PC-9 (cell line): ENCODE results near the gene EPHA7. TPM values are rescaled to one million over a fixed set of nuclear protein-coding genes. Genes with fewer than 3 reads are reported as not detected.

Experiments used
- BruUV-seq: library from RNA; stranded (reverse); fragments of 400-500 nt; replicated peaks from 2 replicates; lab custom pipeline; 2021; lab: Mats Ljungman, UMichigan
- CTCF ChIA-PET: fragments of 300-600 bp; sonication (Branson Sonifier 250); formaldehyde crosslinking; loops from one replicate; lab custom pipeline; 2022; ENCODE audit warnings: antibody characterized with exemption; lab: Charles Lee
- POLR2A ChIA-PET: fragments of 300-600 bp; sonication (Branson Sonifier 250); formaldehyde crosslinking; loops from one replicate; lab custom pipeline; 2022; ENCODE audit warnings: antibody characterized with exemption; ENCODE audit not compliant: unreplicated experiment; lab: Charles Lee
- DNase-seq, 2 experiments: peaks; one replicate each; pipeline versions ENCODE4 v3.0.0 to v3.0.0-alpha.2; 2015 to 2022; ENCODE audit warnings: mixed read lengths in 1 of 2
- H2AFZ ChIP-seq: fragments of 200-600 bp; sonication (generic); 2 replicates; pipeline ENCODE4 v1.8.1; 2017; ENCODE audit warnings: antibody characterized with exemption
- H3F3A ChIP-seq: fragments of 200-600 bp; sonication (generic); 2 replicates; pipeline ENCODE4 v1.8.1; 2017; ENCODE audit warnings: antibody characterized with exemption, mild to moderate bottlenecking, low read depth; ENCODE audit not compliant: insufficient read depth
- H3K27ac ChIP-seq: fragments of 200-600 bp; sonication (generic); 2 replicates; pipeline ENCODE4 v1.6.1; 2016; ENCODE audit warnings: mixed run types
- H3K27me3 ChIP-seq: fragments of 200-600 bp; sonication (generic); 2 replicates; pipeline ENCODE4 v1.6.1; 2016; ENCODE audit warnings: low read depth, mixed run types; ENCODE audit not compliant: insufficient read depth
- H3K36me3 ChIP-seq: fragments of 200-600 bp; sonication (generic); 2 replicates; pipeline ENCODE4 v1.6.1; 2016; ENCODE audit warnings: low read depth, mixed run types
- H3K4me1 ChIP-seq: fragments of 200-600 bp; sonication (generic); replicated peaks from 2 replicates; pipeline ENCODE4 v1.6.1; 2016; ENCODE audit warnings: mixed run types; ENCODE audit not compliant: insufficient read depth
- H3K4me2 ChIP-seq: fragments of 200-600 bp; sonication (generic); 2 replicates; pipeline ENCODE4 v1.6.1; 2017; ENCODE audit warnings: mixed run types
- H3K4me3 ChIP-seq: fragments of 200-600 bp; sonication (generic); 2 replicates; pipeline ENCODE4 v1.6.1; 2016; ENCODE audit warnings: mixed run types
- H3K79me2 ChIP-seq: fragments of 200-600 bp; sonication (generic); 2 replicates; pipeline ENCODE4 v1.6.1; 2017; ENCODE audit warnings: low read depth, mixed run types
- H3K9me2 ChIP-seq: fragments of 200-600 bp; sonication (generic); 2 replicates; pipeline ENCODE4 v1.8.1; 2017; ENCODE audit warnings: mild to moderate bottlenecking; ENCODE audit not compliant: insufficient read depth
- H3K9me3 ChIP-seq: fragments of 200-600 bp; sonication (generic); 2 replicates; pipeline ENCODE4 v1.8.1; 2016; ENCODE audit warnings: low read depth; ENCODE audit not compliant: insufficient read depth
- H4K20me1 ChIP-seq: fragments of 200-600 bp; sonication (generic); 2 replicates; pipeline ENCODE4 v1.8.1; 2017; ENCODE audit not compliant: insufficient read depth
- EZH2 ChIP-seq: fragments of 200-600 bp; sonication (generic); IDR thresholded peaks from 2 replicates; pipeline ENCODE4 v1.8.0; 2017; ENCODE audit warnings: antibody characterized with exemption, low read depth
- intact Hi-C: fragments of 100-400 bp; cut with micrococcal nuclease; formaldehyde crosslinking; loops from one replicate; pipeline ENCODE4 v1.10.0; 2022; ENCODE audit not compliant: unreplicated experiment
- total RNA-seq: library from RNA; stranded (reverse); gene quantifications from 2 replicates; pipeline ENCODE4 v1.2.3, GENCODE V29; 2021
- TF ChIP-seq, protein P1 (sequence below): fragments of 200-600 bp; sonication (generic); conservative IDR thresholded peaks from 2 replicates; pipeline ENCODE4 v1.6.1; 2017; ENCODE audit warnings: mixed run types, antibody characterized with exemption, mild to moderate bottlenecking, moderate library complexity

EPHA7 gene
- total RNA-seq, 1 experiment from 2014 or later: 0.57 TPM

DNA sequence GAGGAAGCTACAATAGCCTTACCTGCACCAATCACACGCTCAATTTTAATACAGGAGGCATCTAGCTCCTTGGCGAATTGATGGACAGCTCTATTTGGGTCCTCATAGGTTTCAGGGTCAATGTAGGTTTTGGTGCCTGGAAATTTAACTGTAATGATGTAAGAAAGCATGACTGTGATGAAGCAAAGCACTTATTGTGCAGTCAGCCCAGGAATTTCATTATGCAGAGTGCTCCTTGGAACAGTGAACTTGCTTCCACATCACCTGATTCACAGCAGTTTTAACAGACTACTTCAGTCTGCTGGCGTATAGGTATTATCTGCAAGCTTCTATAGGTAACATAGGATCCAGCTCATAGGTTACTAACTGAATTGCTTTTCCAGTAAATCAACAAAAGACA is 160.0 kb downstream of the EPHA7 start:
- Histone ChIP-seq H3K27me3 (no peaks in the 10 kb centered on the region), H4K20me1 (no peaks in the 10 kb centered on the region), H3K4me2 (no peak overlapping the region), H3K4me1 (no peaks in the 10 kb centered on the region), H3K79me2 (no peaks in the 10 kb centered on the region), H3K9me3 (no peaks in the 10 kb centered on the region), H3F3A (no peaks in the 10 kb centered on the region), H2AFZ (no peak overlapping the region), H3K36me3 (no peaks in the 10 kb centered on the region), H3K4me3 (no peak overlapping the region), H3K27ac (no peak overlapping the region), H3K9me2 (no peaks in the 10 kb centered on the region)
- no peak for TF ChIP-seq EZH2
- TF ChIP-seq, protein P1, sequence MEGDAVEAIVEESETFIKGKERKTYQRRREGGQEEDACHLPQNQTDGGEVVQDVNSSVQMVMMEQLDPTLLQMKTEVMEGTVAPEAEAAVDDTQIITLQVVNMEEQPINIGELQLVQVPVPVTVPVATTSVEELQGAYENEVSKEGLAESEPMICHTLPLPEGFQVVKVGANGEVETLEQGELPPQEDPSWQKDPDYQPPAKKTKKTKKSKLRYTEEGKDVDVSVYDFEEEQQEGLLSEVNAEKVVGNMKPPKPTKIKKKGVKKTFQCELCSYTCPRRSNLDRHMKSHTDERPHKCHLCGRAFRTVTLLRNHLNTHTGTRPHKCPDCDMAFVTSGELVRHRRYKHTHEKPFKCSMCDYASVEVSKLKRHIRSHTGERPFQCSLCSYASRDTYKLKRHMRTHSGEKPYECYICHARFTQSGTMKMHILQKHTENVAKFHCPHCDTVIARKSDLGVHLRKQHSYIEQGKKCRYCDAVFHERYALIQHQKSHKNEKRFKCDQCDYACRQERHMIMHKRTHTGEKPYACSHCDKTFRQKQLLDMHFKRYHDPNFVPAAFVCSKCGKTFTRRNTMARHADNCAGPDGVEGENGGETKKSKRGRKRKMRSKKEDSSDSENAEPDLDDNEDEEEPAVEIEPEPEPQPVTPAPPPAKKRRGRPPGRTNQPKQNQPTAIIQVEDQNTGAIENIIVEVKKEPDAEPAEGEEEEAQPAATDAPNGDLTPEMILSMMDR: no peak
- ChIA-PET POLR2A (no interaction called here), CTCF (no interaction called here)
- intact Hi-C loops: no loop called here
- no peak for DNase-seq
- no TSS peak for BruUV-seq

DNA sequence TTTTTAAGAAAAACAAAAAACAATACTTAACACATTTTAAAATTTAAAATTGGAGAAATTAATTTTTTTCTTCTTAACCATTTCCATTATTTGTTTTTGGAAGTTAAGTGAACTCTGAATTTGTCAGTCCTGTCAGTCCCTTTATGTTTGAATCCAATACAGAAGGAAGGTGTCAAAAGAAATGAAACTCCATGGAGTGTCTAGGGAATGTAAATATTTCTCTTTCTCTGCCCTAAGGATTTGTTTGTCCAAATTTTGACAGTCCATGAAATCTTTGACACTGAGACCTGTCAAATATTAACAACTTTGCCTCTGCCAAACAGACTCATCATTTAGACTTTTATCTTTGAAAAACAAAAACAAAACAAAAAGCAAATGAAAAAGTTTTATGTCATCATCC is 166.4 kb downstream of the EPHA7 start:
- Histone ChIP-seq H3F3A (no peaks in the 10 kb centered on the region), H4K20me1 (no peaks in the 10 kb centered on the region), H3K36me3 (no peaks in the 10 kb centered on the region), H3K9me2 (no peaks in the 10 kb centered on the region), H2AFZ (no peak overlapping the region), H3K27me3 (no peaks in the 10 kb centered on the region), H3K4me1 (no peaks in the 10 kb centered on the region), H3K4me3 (no peak overlapping the region), H3K27ac (no peak overlapping the region), H3K9me3 (no peaks in the 10 kb centered on the region), H3K79me2 (no peaks in the 10 kb centered on the region), H3K4me2 (no peak overlapping the region)
- no peak for DNase-seq
- no TSS peak for BruUV-seq
- TF ChIP-seq, protein P1: no peak
- no peak for TF ChIP-seq EZH2
- intact Hi-C loops: no loop called here
- ChIA-PET CTCF (no interaction called here), POLR2A (no interaction called here)

DNA sequence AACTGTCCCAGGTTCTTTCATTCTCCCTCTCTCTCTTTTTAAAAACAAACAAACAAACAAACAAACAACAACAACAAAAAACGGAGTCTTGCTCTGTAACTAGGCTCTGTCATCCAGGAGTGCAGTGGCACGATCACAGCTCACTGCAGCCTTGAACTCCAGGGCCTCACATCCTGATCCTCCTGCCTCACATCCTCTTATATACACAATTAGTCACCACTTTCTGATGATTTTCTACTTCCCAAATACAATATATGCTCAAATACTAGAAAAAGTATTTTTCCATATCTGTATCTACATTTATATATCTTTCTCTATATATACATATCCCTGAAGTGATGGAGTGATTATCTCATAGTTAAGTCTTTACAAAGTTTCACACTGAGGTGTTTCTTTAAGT is 170.7 kb downstream of the EPHA7 start:
- H3K27ac ChIP-seq: no peak overlapping the region
- ChIA-PET POLR2A (no interaction called here), CTCF (no interaction called here)
- no peaks in the 10 kb centered on the region for H3K9me2 ChIP-seq
- H2AFZ ChIP-seq: no peak overlapping the region
- no peaks in the 10 kb centered on the region for H3K27me3 ChIP-seq
- no peak for DNase-seq
- intact Hi-C loops: no loop called here
- no TSS peak for BruUV-seq
- H3K9me3 ChIP-seq: no peaks in the 10 kb centered on the region
- H3K4me2 ChIP-seq: no peak overlapping the region
- H3K36me3 ChIP-seq: no peaks in the 10 kb centered on the region
- H4K20me1 ChIP-seq: no peaks in the 10 kb centered on the region
- TF ChIP-seq, protein P1: no peak
- no peak for TF ChIP-seq EZH2
- no peak overlapping the region for H3K4me3 ChIP-seq
- no peaks in the 10 kb centered on the region for H3K79me2 ChIP-seq
- no peaks in the 10 kb centered on the region for H3K4me1 ChIP-seq
- H3F3A ChIP-seq: no peaks in the 10 kb centered on the region
